Measurements from ENCODE around the gene AKNA.

Gene AKNA

DNA sequence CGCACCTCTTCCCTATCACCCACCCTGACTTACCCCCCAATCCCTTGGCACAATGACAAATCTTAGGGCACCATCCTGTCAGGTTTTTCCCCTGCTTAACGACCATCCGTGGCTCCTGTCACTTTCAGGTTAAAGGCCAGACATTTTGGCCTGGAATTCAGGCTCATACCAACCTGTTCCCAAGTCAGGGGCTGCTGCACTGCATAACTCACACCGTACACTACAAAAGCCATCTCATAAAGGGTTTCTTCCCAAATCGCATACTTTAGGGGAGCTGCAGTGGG lies 7.5 kb upstream of the AKNA start:
- no peak for DNase-seq (ENCODE audit: low read depth)

DNA sequence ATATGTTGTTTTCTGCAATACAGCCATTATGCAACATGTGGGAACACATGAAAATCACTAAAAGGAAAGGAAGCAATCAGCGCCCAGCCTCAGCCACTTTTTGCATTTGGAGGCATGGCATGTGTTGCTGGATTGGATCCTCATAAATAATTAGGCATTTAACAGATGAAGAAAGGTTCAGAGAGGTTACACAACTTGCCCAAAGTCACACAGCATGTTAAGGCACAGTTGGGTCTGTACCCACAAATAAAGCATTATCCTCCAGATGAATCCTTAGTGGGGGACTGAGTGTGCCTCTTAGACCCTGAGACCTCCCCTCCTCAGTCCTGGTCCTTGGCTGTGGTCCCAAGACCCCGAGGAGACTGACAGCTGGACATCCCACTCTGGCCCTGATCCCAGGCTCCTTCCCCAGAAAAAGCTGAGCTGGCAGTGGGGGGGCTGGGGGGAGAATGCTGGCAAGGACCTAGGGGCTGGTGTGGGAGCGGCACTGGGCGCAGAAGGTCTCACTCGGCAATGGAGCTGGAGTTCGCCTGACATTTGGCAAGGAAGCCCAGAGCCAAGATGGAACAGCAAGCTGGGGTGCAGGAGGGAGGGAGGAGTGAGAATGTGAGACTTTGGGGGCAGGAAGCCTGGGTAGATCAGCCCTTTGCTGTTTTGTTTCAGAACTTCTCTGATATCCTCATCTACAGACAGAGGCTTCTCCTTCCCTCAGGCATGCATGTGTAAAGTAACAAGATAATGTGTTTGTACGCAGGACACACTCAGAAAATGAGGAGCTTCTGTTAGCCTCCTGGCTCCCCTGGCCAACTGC lies 6.9 kb upstream of the AKNA start:
- no peak for DNase-seq (ENCODE audit: low read depth)

DNA sequence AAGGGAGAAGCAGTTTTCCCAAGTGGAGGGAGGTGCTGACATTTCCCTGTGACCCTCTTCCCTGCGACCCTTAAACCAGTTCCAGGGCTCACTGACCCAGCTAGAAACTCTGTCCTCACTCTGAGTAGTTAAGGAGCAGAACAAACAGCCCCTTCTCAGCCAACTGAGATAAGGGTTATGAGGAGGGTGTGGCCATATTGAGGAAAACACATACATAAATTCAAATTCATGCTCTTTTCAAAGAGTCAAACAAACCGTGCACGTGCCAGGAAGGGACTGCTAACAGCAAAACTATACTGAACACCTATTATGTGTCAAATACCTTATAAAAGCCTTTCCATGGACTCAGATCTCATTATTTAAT lies 4.9 kb upstream of the AKNA start:
- DNase-seq (ENCODE audit: low read depth) = no peak

DNA sequence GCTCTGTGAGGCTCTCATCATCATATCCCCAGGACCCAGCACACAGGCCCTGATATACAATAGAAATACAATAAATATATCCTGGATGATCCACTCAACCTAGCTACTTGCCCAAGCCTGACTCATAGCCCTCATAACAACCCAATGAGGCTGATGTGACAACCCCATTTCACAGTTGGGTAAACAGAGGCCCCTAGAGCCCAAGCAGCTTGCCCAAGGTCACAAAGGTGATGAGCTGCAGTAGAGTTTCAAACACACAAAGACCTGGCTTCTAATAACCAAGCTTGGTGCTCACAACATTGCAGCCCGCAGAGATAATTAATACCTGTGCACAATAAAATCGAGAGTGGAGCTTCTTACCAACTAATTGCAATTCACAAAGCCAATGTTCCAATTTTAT lies 3.2 kb upstream of the AKNA start:
- no peak for DNase-seq (ENCODE audit: low read depth)

DNA sequence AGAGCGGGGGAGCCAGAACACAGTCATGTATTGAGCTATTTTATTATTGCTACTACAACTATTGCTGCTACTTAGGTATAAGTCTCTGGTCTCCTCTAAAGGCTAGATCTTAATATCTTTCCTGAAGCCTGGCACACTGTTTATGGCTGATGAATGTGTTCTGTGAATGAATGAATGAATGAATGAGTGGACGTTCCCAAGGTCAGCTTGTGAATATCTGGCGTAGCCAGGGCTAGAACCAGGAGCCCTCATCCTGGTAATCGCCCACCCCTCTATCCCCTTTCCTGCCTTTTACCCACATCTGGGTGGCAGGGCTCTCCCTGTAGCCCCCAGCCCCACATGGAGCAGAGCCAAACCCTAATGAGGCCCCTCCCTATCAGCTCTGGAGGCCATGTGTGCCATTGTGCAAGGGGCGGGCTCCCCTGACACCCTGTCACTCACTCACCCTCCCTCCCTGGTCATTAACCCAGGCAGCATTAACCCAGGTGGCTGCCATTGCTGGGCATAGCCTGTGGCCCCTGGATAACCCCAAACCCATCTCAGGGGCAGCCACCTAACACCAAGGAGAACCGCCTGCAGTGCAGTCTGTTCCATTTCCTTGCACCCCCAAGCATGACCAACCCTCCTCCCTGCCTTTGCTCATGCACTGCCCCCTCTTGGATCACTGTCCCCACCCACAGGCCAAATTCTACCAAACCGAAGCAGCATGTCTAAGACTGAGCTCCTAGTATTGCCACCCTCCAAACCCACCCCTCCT lies 2.0 kb upstream of the AKNA start:
- DNase-seq (ENCODE audit: low read depth) = no peak

DNA sequence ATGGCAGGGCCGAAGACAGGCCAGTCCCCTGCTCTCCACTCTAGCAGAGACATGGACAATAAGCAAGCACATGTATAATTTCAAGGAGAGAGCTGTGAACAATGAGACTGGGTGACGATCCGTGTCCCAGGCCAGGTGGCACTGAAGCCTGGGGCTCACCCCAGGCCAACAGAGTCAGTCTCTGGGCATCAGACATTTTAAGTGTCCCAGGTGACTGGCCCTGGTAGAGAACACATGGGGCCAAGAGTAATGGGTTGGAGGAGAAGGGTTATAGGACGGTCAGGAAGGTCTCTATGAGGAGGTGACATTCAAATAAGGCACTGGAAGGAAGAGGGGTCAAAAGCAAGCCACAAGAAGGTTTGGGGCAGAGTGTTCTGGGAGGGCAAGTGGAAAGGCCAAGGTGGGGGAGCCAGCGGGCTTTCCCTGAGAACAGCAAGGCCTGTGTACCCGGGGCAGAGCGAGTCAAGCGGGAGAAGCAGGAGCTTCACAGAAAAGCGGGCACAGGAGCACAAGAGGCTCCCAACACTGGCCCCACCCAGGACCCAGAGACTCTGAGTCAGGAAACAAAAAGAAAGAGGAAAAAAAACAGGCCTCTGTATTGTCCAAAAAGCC lies 1.1 kb upstream of the AKNA start:
- no peak for DNase-seq (ENCODE audit: low read depth)

DNA sequence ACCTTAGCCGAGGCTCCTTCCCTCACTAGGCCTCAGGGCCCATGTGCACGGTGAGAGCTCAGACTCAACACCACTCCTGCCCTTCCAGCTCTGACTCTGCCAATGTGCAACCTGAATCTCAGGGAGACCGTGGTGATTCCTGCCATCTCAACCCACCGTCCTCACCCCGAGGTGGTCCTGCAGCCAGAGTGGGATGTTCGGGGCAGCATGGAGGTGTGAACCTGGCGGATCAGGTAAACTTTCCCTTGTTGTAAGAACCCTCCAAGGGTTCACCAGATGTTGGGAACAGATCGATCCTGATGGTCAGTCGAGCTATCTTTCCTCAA lies 538 bp upstream of the AKNA start:
- DNase-seq (ENCODE audit: low read depth) = no peak

DNA sequence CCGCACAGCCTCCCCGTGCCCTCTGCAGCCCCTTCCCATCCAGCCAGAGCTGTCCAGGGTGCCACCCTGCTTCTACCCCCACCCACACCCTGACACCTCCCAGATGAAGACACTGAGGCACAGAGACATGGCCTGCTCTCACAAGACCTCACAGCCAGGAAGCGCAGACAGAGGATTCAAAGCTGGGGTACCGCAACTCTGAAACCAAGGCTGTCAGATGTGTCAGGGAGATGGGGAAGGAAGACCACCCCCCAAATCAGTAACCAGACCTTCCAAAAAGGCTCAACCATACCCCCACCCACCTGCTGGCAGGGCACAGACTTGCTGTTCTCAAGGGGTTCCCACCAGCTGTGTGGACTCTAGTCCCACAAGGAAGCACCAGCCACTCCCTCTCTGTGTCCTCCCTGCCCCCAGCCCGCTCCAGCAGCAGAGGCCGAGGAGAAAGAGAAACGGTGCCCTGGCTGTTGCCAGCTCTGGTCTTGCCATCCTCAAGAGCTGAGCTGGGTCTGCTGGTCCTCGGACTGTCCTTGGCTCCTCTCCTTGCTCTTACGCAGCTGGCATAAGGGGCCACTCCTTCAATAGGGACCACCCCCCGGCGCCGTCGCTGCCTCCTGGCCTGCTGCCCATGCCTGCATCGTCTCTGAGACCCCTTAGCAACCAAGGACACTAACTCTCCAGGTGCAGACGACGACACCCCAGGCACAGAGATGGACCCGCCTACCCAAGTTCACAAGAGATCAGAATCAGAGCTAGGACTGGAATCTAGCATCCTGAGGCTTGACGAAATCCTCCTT lies 699 bp downstream of the AKNA start:
- DNase-seq (ENCODE audit: low read depth) = peak; percentile 44

DNA sequence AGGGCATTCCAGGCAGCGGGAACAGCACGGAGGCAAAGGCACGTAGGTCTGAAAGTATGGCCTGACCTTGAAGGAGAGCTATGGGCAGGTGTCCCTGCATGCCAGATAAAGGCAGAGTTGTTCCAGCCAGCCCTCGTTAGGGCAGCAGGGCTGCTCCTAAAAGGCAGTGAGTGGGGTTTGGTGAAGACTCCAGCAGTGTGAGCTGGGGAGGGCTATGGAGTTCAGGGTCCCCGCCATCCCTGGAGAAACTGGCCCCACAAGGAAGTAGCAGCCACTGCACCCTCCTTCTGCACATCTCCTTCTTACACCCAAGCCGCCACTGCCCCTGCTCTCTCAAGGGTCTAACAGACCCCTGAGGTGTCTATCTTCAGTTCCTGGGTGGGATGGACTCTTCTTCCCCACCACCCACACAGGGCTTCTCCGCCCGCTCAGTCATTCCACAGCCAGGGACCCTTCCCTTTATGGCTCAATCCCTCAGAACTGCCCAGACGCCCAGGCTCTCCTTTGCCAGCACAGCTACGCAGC lies 1.4 kb downstream of the AKNA start:
- DNase-seq (ENCODE audit: low read depth) = no peak

DNA sequence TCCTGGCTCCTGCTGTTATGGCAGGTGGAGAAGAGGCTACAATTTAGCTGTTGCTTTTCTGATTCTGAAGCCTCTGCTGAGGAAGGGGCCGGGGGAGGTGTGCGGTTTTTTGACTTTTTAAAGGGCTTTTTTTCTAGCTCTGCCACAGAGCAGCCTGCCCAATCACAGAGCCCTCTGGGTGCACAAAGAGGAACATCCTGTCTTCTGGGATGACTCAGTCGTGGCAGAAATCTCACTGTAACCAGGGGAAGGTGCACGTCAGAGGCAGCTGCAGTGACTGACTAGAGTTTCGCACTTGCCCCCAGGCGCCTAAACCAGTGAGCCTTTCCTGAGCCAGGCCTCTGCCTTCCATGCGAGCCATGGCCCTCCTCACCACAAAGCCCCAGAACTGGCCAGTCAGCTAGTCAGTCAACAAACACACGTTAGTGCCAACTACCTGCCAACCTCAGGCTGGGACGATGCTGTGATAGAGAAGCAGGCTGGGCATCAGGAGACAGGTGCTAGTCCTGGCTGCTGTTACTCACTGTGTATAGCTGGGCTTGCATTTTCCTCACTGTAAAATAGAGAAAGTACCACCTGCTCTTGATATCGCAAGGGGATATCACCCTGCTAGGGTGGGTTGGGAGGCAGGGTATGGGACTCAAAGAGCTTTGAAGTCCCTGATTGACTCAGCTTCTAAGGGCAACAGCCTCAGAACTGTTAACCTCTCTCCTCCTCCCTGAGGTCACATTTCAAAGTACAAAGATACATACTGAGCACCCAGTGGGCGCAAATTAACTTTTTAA lies 2.2 kb downstream of the AKNA start:
- DNase-seq (ENCODE audit: low read depth) = peak; percentile 89

DNA sequence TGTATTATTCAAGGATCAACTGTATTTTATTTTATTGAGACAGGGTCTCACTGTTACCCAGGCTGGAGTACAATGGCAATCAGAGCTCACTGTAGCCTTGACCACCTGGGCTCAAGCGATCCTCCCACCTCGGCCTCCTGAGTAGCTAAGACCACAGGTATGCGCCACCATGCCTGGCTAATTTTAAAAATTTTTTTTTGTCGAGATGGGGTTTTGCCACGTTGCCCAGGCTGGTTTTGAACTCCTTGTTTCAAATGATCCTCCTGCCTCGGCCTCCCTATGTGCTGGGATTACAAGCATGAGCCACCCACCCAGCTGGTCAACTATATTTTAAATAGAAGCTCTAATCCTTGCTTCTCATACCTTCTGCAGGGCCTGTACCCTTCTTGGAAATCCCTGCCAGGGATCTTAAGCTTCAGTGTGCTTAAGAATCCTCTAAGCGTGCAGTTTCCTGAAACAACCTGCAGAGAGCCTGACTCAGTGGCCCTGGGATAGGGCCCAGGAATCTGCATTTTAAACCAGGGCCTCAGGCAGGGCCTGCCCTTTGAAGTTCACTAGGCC lies 2.9 kb downstream of the AKNA start:
- DNase-seq (ENCODE audit: low read depth) = no peak

DNA sequence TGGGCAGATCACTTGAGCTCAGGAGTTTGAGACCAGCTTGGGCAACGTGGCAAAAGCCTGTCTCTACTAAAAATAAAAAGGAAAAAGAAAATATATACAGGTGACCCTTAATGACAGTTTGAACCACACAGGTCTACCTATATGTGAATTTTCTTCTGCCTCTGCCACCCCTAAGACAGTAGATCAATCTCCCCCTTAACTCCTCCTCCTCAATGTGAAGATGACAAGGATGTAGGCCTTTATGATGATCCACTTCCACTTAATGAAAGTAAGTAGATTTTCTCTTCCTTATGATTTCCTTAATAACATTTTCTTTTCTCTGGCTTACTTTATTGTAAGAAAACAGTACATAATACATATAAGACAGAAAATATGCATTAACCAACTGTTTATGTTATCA lies 3.4 kb downstream of the AKNA start:
- DNase-seq (ENCODE audit: low read depth) = no peak

DNA sequence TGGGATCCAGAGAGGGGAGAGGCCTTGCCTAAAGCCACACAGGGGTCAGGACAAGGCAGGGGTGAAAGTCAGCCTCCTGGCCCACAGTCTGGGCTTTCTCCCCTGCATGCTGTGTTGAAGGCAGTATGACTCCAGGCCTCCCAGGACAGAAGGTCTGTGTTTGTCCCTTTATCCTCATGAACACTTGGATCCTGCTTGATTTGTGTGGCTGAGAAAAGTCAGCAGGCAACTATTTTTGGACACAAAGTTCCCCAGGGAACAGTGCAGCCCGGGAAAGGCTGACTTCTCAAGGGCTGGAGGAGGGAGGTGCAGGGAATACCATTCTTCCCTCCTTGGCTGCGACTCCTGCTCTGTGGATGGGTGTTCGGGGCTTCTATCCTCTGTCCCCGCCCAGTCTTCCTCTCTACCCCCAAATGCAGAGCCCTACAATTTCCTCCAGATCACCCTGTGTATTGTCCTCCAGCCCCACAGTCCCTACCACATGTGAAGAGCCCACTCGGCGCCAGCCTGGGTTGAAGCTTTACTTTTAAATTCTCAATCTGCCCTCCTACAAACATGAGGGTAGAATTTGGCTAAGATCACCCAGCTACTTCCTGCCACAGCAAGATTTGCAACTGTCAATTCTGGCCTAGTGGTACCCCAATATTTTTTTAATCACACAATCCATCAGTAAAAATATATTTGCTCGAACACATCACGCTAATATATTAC lies 4.1 kb downstream of the AKNA start:
- peak; percentile 75 for DNase-seq (ENCODE audit: low read depth)

DNA sequence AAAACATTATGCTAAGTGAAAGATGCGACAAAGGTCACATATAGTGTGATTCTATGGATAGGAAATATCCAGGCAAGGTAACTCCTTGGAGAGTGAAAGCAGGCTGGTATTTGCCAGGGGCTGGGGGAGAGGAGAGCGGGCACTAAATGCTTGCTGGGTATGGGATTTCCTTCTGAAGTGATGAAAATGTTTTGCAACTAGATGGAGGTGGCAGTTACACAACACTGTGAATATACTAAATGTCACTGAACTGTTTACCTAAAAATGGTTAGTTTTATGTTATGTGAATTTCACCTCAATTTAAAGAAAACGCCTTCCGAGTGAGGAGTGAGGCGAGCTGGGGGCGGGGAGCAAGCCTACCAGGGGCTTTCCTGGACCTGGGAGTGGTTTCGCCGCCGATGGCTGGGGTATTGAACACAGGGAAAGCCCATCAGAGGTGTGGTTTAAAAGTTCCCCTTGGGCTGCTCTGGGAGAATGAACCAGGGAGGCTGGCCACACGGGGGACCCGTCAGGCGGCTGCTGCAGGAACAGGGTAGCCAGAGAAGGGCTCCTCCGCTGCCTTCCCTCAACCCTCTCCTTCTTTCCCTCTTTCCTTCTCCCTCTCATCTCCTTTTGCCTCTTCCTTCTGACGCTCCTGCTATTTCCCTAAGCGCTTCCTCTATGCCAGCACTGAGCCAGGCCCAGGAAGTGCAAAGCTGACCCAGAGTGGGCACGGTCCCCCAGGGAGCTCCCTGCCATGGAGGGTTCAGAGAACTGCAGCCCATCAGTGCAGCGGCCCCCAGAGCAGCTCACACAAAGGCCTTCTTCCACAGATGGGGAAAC lies 4.9 kb downstream of the AKNA start:
- DNase-seq (ENCODE audit: low read depth) = no peak

DNA sequence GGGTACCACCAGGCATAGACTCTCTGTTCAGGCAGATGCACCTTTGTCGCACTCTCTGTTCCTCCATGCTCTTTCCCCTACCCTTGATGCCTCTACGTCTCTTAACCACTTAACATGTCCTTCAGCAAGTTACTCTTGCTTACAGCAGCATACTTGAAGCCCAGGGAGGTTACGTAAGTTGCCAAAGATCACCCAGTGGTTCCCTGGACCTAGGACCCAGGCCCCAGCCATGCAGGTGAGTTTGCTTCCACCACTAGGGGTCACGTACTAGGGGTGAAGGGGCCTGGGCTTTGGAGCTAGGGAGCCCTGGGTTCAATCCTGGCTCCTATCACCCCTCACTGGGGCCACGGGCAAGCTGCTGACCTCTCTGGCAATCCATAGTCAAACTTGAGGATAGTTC lies 8.9 kb downstream of the AKNA start:
- DNase-seq (ENCODE audit: low read depth) = no peak

DNA sequence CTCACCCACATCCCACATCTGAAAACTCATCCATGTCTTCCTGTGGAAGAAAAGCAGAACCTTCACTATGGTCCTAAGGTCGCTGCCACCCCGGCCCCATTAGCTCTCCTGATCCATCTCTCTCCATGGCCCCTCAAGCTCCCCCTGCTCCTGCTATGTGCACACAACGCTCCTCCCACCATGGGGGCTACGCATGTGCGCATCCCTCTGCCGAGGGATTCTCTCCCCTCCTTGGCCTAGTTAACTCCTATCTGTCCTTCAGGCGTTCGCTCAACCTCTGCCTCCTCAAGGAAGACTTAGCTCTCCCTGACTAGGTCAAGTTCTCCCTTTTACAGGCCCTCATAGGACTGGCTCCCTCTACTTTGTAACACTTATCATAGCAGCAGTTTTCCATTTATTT lies 9.8 kb downstream of the AKNA start:
- no peak for DNase-seq (ENCODE audit: low read depth)

DNA sequence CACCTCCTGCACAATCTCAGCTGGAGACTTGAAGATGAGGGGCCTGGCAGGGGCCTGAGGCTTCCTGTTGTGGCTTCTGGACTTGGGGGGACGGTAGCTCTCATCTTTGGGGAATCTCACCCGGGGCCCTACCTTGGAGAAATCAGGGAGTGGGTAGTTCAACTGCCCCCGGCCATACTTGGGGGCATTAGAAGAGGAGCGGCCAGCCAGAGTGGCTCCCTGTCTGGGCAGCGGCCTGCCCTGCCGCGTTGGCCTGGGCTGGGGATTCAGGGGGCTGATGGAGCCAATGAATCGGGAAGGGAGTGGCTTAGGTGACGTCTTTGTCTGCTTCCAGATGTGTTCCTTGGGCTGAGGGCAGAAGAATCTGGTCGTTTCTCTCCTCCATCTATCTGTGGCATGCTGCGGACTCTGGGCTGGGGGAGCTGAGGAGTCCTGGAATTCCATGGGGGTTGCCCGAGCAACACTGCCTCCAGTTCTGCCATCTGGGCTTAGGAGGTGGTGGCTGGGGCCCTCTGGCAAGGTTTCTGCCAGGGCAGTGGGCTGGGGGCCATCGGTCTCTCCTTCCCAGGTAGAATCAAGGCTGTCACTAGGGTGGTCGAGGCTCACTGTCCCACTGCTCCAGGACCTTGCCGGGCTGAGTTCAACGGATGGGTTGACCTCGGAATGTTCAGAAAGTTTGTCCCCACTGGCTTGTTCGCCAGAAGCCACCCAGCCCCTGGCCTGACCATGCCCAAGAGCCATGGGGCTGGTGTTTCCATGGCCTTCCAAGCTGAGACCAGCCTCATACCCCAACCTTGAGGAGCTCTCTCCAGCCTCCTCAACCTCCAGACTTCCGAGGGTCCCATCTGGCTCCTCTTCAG lies 11.0 kb downstream of the AKNA start:
- no peak for DNase-seq (ENCODE audit: low read depth)

DNA sequence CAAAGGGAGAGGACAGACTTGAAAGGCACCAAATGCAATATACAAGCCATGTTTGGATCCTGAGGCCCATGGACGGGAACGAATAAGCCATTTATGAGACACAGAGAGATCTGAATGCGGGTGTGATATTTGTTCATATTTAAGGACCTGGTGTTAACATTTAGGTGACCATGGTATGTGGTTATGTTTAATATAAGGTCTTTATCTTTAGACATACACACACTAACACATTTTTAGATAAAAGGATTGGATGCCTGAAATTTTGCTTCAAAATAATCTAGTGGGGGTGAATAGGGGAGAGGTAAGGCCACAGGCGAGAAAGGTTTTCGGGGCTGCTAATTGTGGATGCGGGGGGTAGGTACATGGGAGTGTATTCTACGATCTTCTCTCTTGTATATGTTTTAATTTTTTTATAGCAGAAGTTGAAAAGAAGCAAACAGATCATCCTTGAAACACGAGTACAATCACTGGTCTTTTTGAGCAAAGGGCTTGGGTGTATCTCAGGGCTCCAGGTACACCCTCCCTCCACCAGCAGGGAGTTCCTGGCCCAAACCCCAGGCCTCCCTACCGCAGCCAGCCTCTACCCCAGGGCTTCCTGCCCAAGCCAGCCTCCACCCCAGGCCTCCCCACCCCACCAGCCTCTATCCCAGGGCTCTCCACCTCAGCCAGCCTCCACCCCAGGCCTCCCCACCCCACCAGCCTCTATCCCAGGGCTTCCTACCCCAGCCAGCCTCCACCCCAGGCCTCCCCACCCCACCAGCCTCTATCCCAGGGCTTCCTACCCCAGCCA lies 12.2 kb downstream of the AKNA start:
- no peak for DNase-seq (ENCODE audit: low read depth)

Measured in fibroblast of gingiva (primary cell).